MCF 10A (cell line): ENCODE data around the gene ENTPD6. TPM values are rescaled to one million over a fixed set of nuclear protein-coding genes. Genes with fewer than 3 reads are reported as not detected.

Source experiments
- BruUV-seq: library from RNA; stranded (reverse); fragments of 400-500 nt; replicated peaks from 2 replicates; lab custom pipeline; 2021; lab: Mats Ljungman, UMichigan
- CTCF ChIA-PET: fragments of 300-600 bp; sonication (Branson Sonifier 250); formaldehyde crosslinking; extraction: SDS; loops from one replicate; lab custom pipeline; 2021; ENCODE audit warnings: antibody characterized with exemption, inconsistent platforms; lab: Yijun Ruan, JAX
- POLR2A ChIA-PET: fragments of 300-600, 350-650 bp; sonication (Branson Sonifier 250); formaldehyde crosslinking; extraction: SDS; loops from one replicate; lab custom pipeline; 2020; ENCODE audit warnings: antibody characterized with exemption, inconsistent platforms; lab: Yijun Ruan, JAX
- DNase-seq: peaks from one replicate; pipeline ENCODE4 v3.0.0-alpha.2; 2018; ENCODE audit not compliant: unreplicated experiment
- H3K27ac Mint-ChIP-seq: one replicate; pipeline ENCODE4 v1.8.0; 2022; ENCODE audit warnings: mild to moderate bottlenecking, low read depth, mixed read lengths; ENCODE audit not compliant: unreplicated experiment
- H3K27me3 Mint-ChIP-seq: one replicate; pipeline ENCODE4 v1.8.0; 2022; ENCODE audit warnings: mixed read lengths; ENCODE audit not compliant: insufficient read depth, unreplicated experiment
- H3K36me3 Mint-ChIP-seq: one replicate; pipeline ENCODE4 v1.8.0; 2022; ENCODE audit warnings: mild to moderate bottlenecking, moderate library complexity, mixed read lengths; ENCODE audit not compliant: insufficient read depth, unreplicated experiment
- H3K4me1 Mint-ChIP-seq: one replicate; pipeline ENCODE4 v1.8.0; 2022; ENCODE audit warnings: mixed read lengths; ENCODE audit not compliant: insufficient read depth, unreplicated experiment
- H3K4me3 Mint-ChIP-seq: one replicate; pipeline ENCODE4 v1.8.0; 2022; ENCODE audit warnings: mild to moderate bottlenecking, moderate library complexity, mixed read lengths; ENCODE audit not compliant: unreplicated experiment
- H3K9me3 Mint-ChIP-seq: one replicate; pipeline ENCODE4 v1.8.0; 2022; ENCODE audit warnings: mixed read lengths; ENCODE audit not compliant: unreplicated experiment
- CTCF ChIP-seq: fragments of 200-600 bp; IDR thresholded peaks from one replicate; pipeline ENCODE4 v1.8.0; 2022; ENCODE audit warnings: antibody characterized with exemption, mild to moderate bottlenecking; ENCODE audit not compliant: unreplicated experiment
- intact Hi-C: fragments of 100-400 bp; cut with micrococcal nuclease; formaldehyde crosslinking; loops from 2 replicates; pipeline ENCODE4 v1.14.1; 2022
- total RNA-seq: library from RNA; stranded (reverse); gene quantifications from 2 replicates; pipeline ENCODE4 v1.2.3, GENCODE V29; 2022

ENTPD6 gene
- total RNA-seq, 1 experiment from 2014 or later, result 98.0 TPM

- ChIA-PET POLR2A (interaction anchor here (1.1 to 15.4 kb wide), 8 partner anchors 9 to 62 kb away, joined by 3 to 517 read pairs (median 36); partner anchors contain the start of genes ENTPD6 and PYGB), CTCF (interaction anchor here (0.8 to 2.2 kb wide), 7 partner anchors 11 to 264 kb away, joined by 3 to 17 read pairs (median 3); no protein-coding TSS in a partner anchor)
- Mint-ChIP-seq H3K27ac (no peak overlapping the region), H3K4me3 (no peak overlapping the region), H3K4me1 (peaks cover 32% of the 10 kb centered on the region), H3K27me3 (no peaks in the 10 kb centered on the region), H3K9me3 (no peaks in the 10 kb centered on the region), H3K36me3 (peaks cover 88% of the 10 kb centered on the region)
- no TSS peak for BruUV-seq
- intact Hi-C loops, result no loop called here
- no peak for DNase-seq
- TF ChIP-seq CTCF, result no peak
These were observed 62.4 kb downstream of the ENTPD6 start for GRCh38 chr20:25257756-25258475.

GRCh38 chr20:25258476-25258805 lies 62.9 kb downstream of the ENTPD6 start:
- no peak for DNase-seq
- POLR2A ChIA-PET, result interaction anchor here (1.4 to 15.4 kb wide), 5 partner anchors 8 to 31 kb away, joined by 3 to 517 read pairs (median 52); partner anchors contain the start of gene PYGB
- peaks cover 28% of the 10 kb centered on the region for H3K4me1 Mint-ChIP-seq
- peaks cover 87% of the 10 kb centered on the region for H3K36me3 Mint-ChIP-seq
- no peaks in the 10 kb centered on the region for H3K27me3 Mint-ChIP-seq
- H3K4me3 Mint-ChIP-seq, result no peak overlapping the region
- intact Hi-C loops, result no loop called here
- BruUV-seq, result no TSS peak
- no peak for TF ChIP-seq CTCF
- H3K27ac Mint-ChIP-seq, result peak overlapping the region; percentile 5
- H3K9me3 Mint-ChIP-seq, result no peaks in the 10 kb centered on the region
- CTCF ChIA-PET, result interaction anchor here (0.8 to 2.2 kb wide), 6 partner anchors 11 to 264 kb away, joined by 3 to 17 read pairs (median 3); no protein-coding TSS in a partner anchor

- POLR2A ChIA-PET, result interaction anchor here (1.4 to 15.4 kb wide), 4 partner anchors 8 to 32 kb away, joined by 3 to 517 read pairs (median 36); partner anchors contain the start of gene PYGB
- CTCF ChIA-PET, result interaction anchor here (0.6 to 0.8 kb wide), 2 partner anchors 12 to 36 kb away, joined by 3 read pairs; no protein-coding TSS in a partner anchor
- Mint-ChIP-seq H3K9me3 (no peaks in the 10 kb centered on the region), H3K27me3 (no peaks in the 10 kb centered on the region), H3K27ac (peak overlapping the region; percentile 5), H3K4me1 (peaks cover 24% of the 10 kb centered on the region), H3K36me3 (peaks cover 83% of the 10 kb centered on the region), H3K4me3 (no peak overlapping the region)
- TF ChIP-seq CTCF, result no peak
- no TSS peak for BruUV-seq
- no peak for DNase-seq
- intact Hi-C loops, result no loop called here
These were observed 63.3 kb downstream of the ENTPD6 start for GRCh38 chr20:25258828-25259227.

- ChIA-PET CTCF (interaction anchor here (0.6 to 1.5 kb wide), 2 partner anchors 36 to 37 kb away, joined by 3 to 7 read pairs; no protein-coding TSS in a partner anchor), POLR2A (interaction anchor here (1.4 to 15.4 kb wide), 4 partner anchors 7 to 32 kb away, joined by 3 to 517 read pairs (median 12); partner anchors contain the start of gene PYGB)
- no TSS peak for BruUV-seq
- H3K4me1 Mint-ChIP-seq, result peaks cover 21% of the 10 kb centered on the region
- no peaks in the 10 kb centered on the region for H3K27me3 Mint-ChIP-seq
- H3K27ac Mint-ChIP-seq, result no peak overlapping the region
- no peak for DNase-seq
- H3K36me3 Mint-ChIP-seq, result peaks cover 83% of the 10 kb centered on the region
- intact Hi-C loops, result no loop called here
- TF ChIP-seq CTCF, result no peak
- H3K4me3 Mint-ChIP-seq, result no peak overlapping the region
- no peaks in the 10 kb centered on the region for H3K9me3 Mint-ChIP-seq
These were observed 63.8 kb downstream of the ENTPD6 start for GRCh38 chr20:25259358-25259757.
